HepG2 (cell line): Measurements from ENCODE around the gene LRRC3C. TPM values are rescaled to one million over a fixed set of nuclear protein-coding genes. Genes with fewer than 3 reads are reported as not detected.

Experiments
- ATAC-seq: fragments of 200-7000 bp; cut with Tn5 transposase; 3 replicates; pipeline ENCODE4 v1.9.1; 2020; ENCODE audit warnings: mild to moderate bottlenecking, moderate library complexity
- BruUV-seq: library from RNA; stranded (reverse); fragments of 400-500 nt; replicated peaks from 2 replicates; lab custom pipeline; 2021; lab: Mats Ljungman, UMichigan
- CTCF ChIA-PET: fragments of 300-600 bp; formaldehyde crosslinking; extraction: SDS; loops from one replicate; lab custom pipeline; 2021; ENCODE audit warnings: low total read pairs, inconsistent platforms, low intra/inter-chr PET ratio; lab: Yijun Ruan, JAX
- POLR2A ChIA-PET: fragments of 350-600 bp; sonication (Branson Sonifier 250); formaldehyde crosslinking; loops from one replicate; lab custom pipeline; 2020; ENCODE audit warnings: antibody characterized with exemption, inconsistent platforms; lab: Yijun Ruan, JAX
- DNase-seq: peaks from one replicate; pipeline ENCODE4 v3.0.0-alpha.2; 2015; ENCODE audit warnings: low spot score
- FAIRE-seq: peaks from 3 replicates; lab custom pipeline; 2011; peaks lifted over from hg19 to GRCh38; lab: Jason Lieb, UNC
- H2AFZ ChIP-seq: one replicate; pipeline ENCODE4 v1.6.1; 2011; ENCODE audit warnings: low read length, inconsistent platforms
- H3K27ac ChIP-seq: fragments of 300-600 bp; 3 replicates; pipeline ENCODE4 v1.8.0; 2011; ENCODE audit warnings: mixed run types, mild to moderate bottlenecking, mixed read lengths, low read length, inconsistent platforms; ENCODE audit not compliant: insufficient read depth; ENCODE audit errors: extremely low read length
- H3K27me3 ChIP-seq, 2 experiments: fragments of 200-600 bp in 1 of 2; 2 replicates in 1 of 2; 3 replicates in 1 of 2; pipeline versions ENCODE4 v1.6.0 to v1.8.0; 2011; ENCODE audit warnings: low read length in 2 of 2, mild to moderate bottlenecking in 2 of 2, moderate library complexity in 2 of 2, inconsistent platforms in 1 of 2; ENCODE audit not compliant: insufficient read depth in 2 of 2, control insufficient read depth in 1 of 2
- H3K36me3 ChIP-seq, 2 experiments: fragments of 200-600 bp in 1 of 2; replicated peaks in 1 of 2; 2 replicates in 1 of 2; 3 replicates in 1 of 2; pipeline versions ENCODE4 v1.5.1 to v1.8.0; 2011; ENCODE audit warnings: low read length in 2 of 2, inconsistent platforms in 1 of 2; ENCODE audit not compliant: insufficient read depth in 2 of 2, control insufficient read depth in 1 of 2
- H3K4me1 ChIP-seq: 2 replicates; pipeline ENCODE4 v1.5.1; 2012; ENCODE audit warnings: low read length, inconsistent platforms; ENCODE audit not compliant: insufficient read depth
- H3K4me2 ChIP-seq: 2 replicates; pipeline ENCODE4 v1.6.0; 2011; ENCODE audit warnings: low read depth, low read length, inconsistent platforms
- H3K4me3 ChIP-seq, 3 experiments: fragments of 200-600 bp in 1 of 3; sonication (generic), shearing (Covaris generic) in 1 of 3; replicated peaks in 1 of 3; 2 replicates each; pipeline ENCODE4 v1.5.1; 2011 to 2016; ENCODE audit warnings: low read length in 3 of 3, inconsistent platforms in 2 of 3, low read depth in 2 of 3, mild to moderate bottlenecking in 2 of 3, control low read depth in 1 of 3, mixed read lengths in 1 of 3; ENCODE audit not compliant: insufficient read depth in 1 of 3
- H3K79me2 ChIP-seq: one replicate; pipeline ENCODE4 v1.6.1; 2011; ENCODE audit warnings: low read length, inconsistent platforms; ENCODE audit not compliant: insufficient read depth
- H3K9ac ChIP-seq: 2 replicates; pipeline ENCODE4 v1.6.0; 2011; ENCODE audit warnings: mild to moderate bottlenecking, low read depth, low read length, inconsistent platforms; ENCODE audit not compliant: insufficient read depth
- H3K9me3 ChIP-seq: 2 replicates; pipeline ENCODE4 v1.5.1; 2012; ENCODE audit warnings: mild to moderate bottlenecking, low read length
- H4K20me1 ChIP-seq: 2 replicates; pipeline ENCODE4 v1.6.0; 2011; ENCODE audit warnings: inconsistent platforms, mild to moderate bottlenecking, low read length, moderate library complexity; ENCODE audit not compliant: insufficient read depth
- FOXA1 ChIP-seq, 2 experiments: fragments of 450-650 bp in 1 of 2; sonication (generic) in 1 of 2; formaldehyde crosslinking in 1 of 2; IDR thresholded peaks; 2 replicates each; pipeline versions ENCODE4 v1.4.0 to v1.6.1; 2016 to 2020; ENCODE audit warnings: missing genetic modification reagents in 1 of 2
- NFIB ChIP-seq: sonication (generic); formaldehyde crosslinking; IDR thresholded peaks from 2 replicates; pipeline ENCODE4 v1.9.0; 2021; ENCODE audit warnings: missing genetic modification reagents, mild to moderate bottlenecking, borderline replicate concordance
- PBX2 ChIP-seq: IDR thresholded peaks from 2 replicates; pipeline ENCODE4 v1.6.1; 2016; ENCODE audit warnings: control low read depth
- SALL1 ChIP-seq: sonication (generic); formaldehyde crosslinking; IDR thresholded peaks from 2 replicates; pipeline ENCODE4 v1.8.0; 2022; ENCODE audit warnings: mild to moderate bottlenecking, missing genetic modification reagents
- SALL2 ChIP-seq: sonication (generic); formaldehyde crosslinking; IDR thresholded peaks from 2 replicates; pipeline ENCODE4 v1.8.1; 2023; ENCODE audit warnings: mild to moderate bottlenecking, missing genetic modification reagents, inconsistent platforms
- SAP130 ChIP-seq: IDR thresholded peaks from 2 replicates; pipeline ENCODE4 v1.6.1; 2016; ENCODE audit warnings: low read depth
- TCF7 ChIP-seq: sonication (generic); IDR thresholded peaks from 2 replicates; pipeline ENCODE4 v1.6.1; 2016; ENCODE audit warnings: antibody characterized with exemption, low read depth
- THAP8 ChIP-seq: sonication (generic); formaldehyde crosslinking; IDR thresholded peaks from 2 replicates; pipeline ENCODE4 v1.5.1; 2020; ENCODE audit warnings: missing genetic modification reagents, mild to moderate bottlenecking, borderline replicate concordance
- XRCC5 ChIP-seq: fragments of 200-400 bp; formaldehyde crosslinking; optimal IDR thresholded peaks from 2 replicates; pipeline ENCODE3; 2017; ENCODE audit warnings: mild to moderate bottlenecking, low read length
- ZKSCAN8 ChIP-seq: IDR thresholded peaks from 2 replicates; pipeline ENCODE4 v1.6.1; 2016; ENCODE audit warnings: borderline replicate concordance, missing genetic modification reagents, missing compliant biosample characterization
- ZNF292 ChIP-seq: sonication (generic); formaldehyde crosslinking; IDR thresholded peaks from 2 replicates; pipeline ENCODE4 v1.8.1; 2022; ENCODE audit warnings: mild to moderate bottlenecking, low read depth, missing genetic modification reagents, borderline replicate concordance
- ZNF484 ChIP-seq: sonication (generic); formaldehyde crosslinking; IDR thresholded peaks from 2 replicates; pipeline ENCODE4 v1.5.1; 2020; ENCODE audit warnings: mild to moderate bottlenecking, low read depth, missing genetic modification reagents, borderline replicate concordance
- ZNF614 ChIP-seq: IDR thresholded peaks from 2 replicates; pipeline ENCODE4 v1.6.1; 2018; ENCODE audit warnings: missing biosample characterization, missing genetic modification reagents, inconsistent platforms, borderline replicate concordance
- ZSCAN31 ChIP-seq: sonication (generic); formaldehyde crosslinking; IDR thresholded peaks from 2 replicates; pipeline ENCODE4 v1.5.0; 2020; ENCODE audit warnings: low read depth, mild to moderate bottlenecking, missing genetic modification reagents
- WGBS: methylation state at CpG from one replicate; pipeline ENCODE4 v1.1.6; 2017; ENCODE audit warnings: low lambda C conversion rate; 5-methylcytosine and 5-hydroxymethylcytosine counted together
- in situ Hi-C: cut with HindIII; loops from 2 replicates; pipeline ENCODE4 v1.10.0; 2017; ENCODE audit warnings: low pct_unique_long_range_greater_than_20kb; ENCODE audit not compliant: extremely low pct_ligation_motif_present
- intact Hi-C: fragments of 100-400 bp; cut with micrococcal nuclease; formaldehyde crosslinking; loops from one replicate; pipeline ENCODE4 v1.10.0; 2022; ENCODE audit not compliant: unreplicated experiment
- polyA plus RNA-seq, 8 experiments: library from polyadenylated mRNA; depleted of rRNA in 3 of 8; stranded (reverse) in 7 of 8; unstranded in 1 of 8; fragments of >200 nt; fragmentation: Illumina TruSeq in 4 of 8; extraction: Trizol in 4 of 8; gene quantifications; 2 replicates each; pipeline versions ENCODE4 v1.2.1 to v1.2.3, GENCODE V29; 2011 to 2016; ENCODE audit warnings: low read depth in 4 of 8, missing spikeins in 1 of 8, mixed read lengths in 1 of 8; ENCODE audit not compliant: insufficient read depth in 1 of 8
- total RNA-seq, 5 experiments: library from RNA; depleted of rRNA; stranded (reverse); fragments of >200 nt; fragmentation: Illumina TruSeq; extraction: Trizol; gene quantifications; 2 replicates each; pipeline ENCODE4 v1.2.3, GENCODE V29; 2016; ENCODE audit warnings: low read depth in 1 of 5
- TF ChIP-seq, protein P1 (sequence below): IDR thresholded peaks from 2 replicates; pipeline ENCODE4 v1.6.1; 2018; ENCODE audit warnings: missing genetic modification reagents, mild to moderate bottlenecking, missing compliant biosample characterization
- TF ChIP-seq, protein P2 (sequence below): sonication (generic); formaldehyde crosslinking; IDR thresholded peaks from 2 replicates; pipeline ENCODE4 v1.4.0; 2020; ENCODE audit warnings: low read depth, mild to moderate bottlenecking, missing genetic modification reagents

Gene LRRC3C
- total and polyA plus RNA-seq, 2 of the 13 experiments (the other 11 are each of a cell fraction or from before 2014, with no cell fraction given), result 0.17 TPM; not detected in 1

- TF ChIP-seq, protein P1, sequence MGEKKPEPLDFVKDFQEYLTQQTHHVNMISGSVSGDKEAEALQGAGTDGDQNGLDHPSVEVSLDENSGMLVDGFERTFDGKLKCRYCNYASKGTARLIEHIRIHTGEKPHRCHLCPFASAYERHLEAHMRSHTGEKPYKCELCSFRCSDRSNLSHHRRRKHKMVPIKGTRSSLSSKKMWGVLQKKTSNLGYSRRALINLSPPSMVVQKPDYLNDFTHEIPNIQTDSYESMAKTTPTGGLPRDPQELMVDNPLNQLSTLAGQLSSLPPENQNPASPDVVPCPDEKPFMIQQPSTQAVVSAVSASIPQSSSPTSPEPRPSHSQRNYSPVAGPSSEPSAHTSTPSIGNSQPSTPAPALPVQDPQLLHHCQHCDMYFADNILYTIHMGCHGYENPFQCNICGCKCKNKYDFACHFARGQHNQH (CRISPR knock-in tag), result no peak
- no peak for TF ChIP-seq XRCC5
- TF ChIP-seq, protein P2, sequence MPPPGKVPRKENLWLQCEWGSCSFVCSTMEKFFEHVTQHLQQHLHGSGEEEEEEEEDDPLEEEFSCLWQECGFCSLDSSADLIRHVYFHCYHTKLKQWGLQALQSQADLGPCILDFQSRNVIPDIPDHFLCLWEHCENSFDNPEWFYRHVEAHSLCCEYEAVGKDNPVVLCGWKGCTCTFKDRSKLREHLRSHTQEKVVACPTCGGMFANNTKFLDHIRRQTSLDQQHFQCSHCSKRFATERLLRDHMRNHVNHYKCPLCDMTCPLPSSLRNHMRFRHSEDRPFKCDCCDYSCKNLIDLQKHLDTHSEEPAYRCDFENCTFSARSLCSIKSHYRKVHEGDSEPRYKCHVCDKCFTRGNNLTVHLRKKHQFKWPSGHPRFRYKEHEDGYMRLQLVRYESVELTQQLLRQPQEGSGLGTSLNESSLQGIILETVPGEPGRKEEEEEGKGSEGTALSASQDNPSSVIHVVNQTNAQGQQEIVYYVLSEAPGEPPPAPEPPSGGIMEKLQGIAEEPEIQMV (CRISPR knock-in tag), result no peak
- no peak for TF ChIP-seq ZNF614 (CRISPR knock-in tag)
- TF ChIP-seq ZNF292, result no peak
- no peak for TF ChIP-seq ZNF484 (CRISPR knock-in tag)
- no peak for TF ChIP-seq THAP8 (CRISPR knock-in tag)
- TF ChIP-seq ZSCAN31 (CRISPR knock-in tag), result no peak
These were observed 28.2 kb downstream of the LRRC3C start (continued) for GRCh38 chr17:39955726-39956225.

DNA sequence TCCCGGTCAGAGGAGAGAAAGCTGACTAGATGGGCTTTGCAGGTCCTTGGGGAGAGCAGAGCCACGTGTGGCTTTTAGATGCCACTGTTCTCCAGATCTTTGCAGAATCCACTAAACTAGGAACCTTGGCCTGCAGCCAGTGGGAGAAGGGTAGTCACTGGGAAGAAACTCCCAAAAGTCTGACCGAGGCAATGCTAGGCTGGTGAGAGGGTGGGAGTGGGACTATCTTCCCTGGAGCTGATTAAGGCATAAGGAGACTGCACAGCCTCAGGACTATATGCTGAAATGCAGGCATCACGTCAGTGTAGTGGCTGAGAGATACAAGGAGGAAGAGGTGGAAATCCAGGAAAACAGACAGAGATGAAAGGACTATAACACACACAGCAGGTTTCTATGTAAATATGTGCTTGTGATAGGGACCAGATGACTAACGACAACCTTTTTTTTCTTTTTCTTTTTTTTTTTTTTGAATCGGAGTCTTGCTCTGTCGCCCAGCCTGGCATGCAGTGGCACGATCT, 33.1 kb downstream of the LRRC3C start:
- Histone ChIP-seq H3K9ac (no peak overlapping the region), H4K20me1 (no peaks in the 10 kb centered on the region), H3K4me3 (peak overlapping the region in 1 of 3 experiments; percentile 16; a peak in 1 of 6 replicates), H3K27me3 (peaks cover 0 to 23% of the 10 kb centered on the region in 2 experiments; a peak in 4 of 5 replicates), H3K36me3 (no peaks in the 10 kb centered on the region), H2AFZ (no peak overlapping the region), H3K9me3 (no peaks in the 10 kb centered on the region), H3K79me2 (no peaks in the 10 kb centered on the region), H3K27ac (no peak overlapping the region), H3K4me1 (peaks cover 28% of the 10 kb centered on the region), H3K4me2 (peak overlapping the region; percentile 54)
- peak; percentile 45 for ATAC-seq
- ChIA-PET POLR2A (interaction anchor here (0.5 to 1.0 kb wide), 2 partner anchors 20 to 131 kb away, joined by 4 to 5 read pairs; partner anchors contain the start of gene PSMD3), CTCF (no interaction called here)
- FAIRE-seq, result peak; percentile 34
- no TSS peak for BruUV-seq
- DNase-seq, result peak; percentile 72
- in situ Hi-C loops (no loop called here), intact Hi-C loops (no loop called here)
- WGBS, result 4% methylated on average over 8 of the region's 8 CpGs
- TF ChIP-seq SALL2 (CRISPR knock-in tag) (0 out of 2 replicates have a peak, but pooled peaks have one; percentile 23), NFIB (CRISPR knock-in tag) (0 out of 2 replicates have a peak, but pooled peaks have one; percentile 62), SALL1 (peak; percentile 25; the same call in 1 of the 2 replicates), ZKSCAN8 (CRISPR knock-in tag) (no peak), FOXA1 (IDR thresholded peaks at IDR 0.05) (peak; percentile 55; the same call in 1 of the 2 replicates), FOXA1 (CRISPR knock-in tag; IDR thresholded peaks at IDR 0.05) (0 out of 2 replicates have a peak, but pooled peaks have one; percentile 42), PBX2 (CRISPR knock-in tag) (0 out of 2 replicates have a peak, but pooled peaks have one; percentile 12), SAP130 (CRISPR knock-in tag) (peak; percentile 49), TCF7 (peak; percentile 64)
